Anterior cingulate cortex (tissue), 58 donors: ENCODE results near the gene SLC25A23.
A peak's percentile ranks its signal among the peaks of the same experiment; 100 is the strongest.
"Not testable (repeated sequence)": the region's sequence is repeated elsewhere in the genome, so short reads cannot be mapped to it uniquely, and the experiment has no call there.

Experiments
- DNase-seq, 58 donors: peaks; one replicate each; lab custom pipeline; 2025; lab: John Stamatoyannopoulos, UW

SLC25A23 gene

GRCh38 chr19:6412061-6412446 lies 47.5 kb downstream of the SLC25A23 start:
- DNase-seq, result no peak

- DNase-seq, result no peak
These were observed 50.2 kb downstream of the SLC25A23 start for GRCh38 chr19:6409346-6409745.

- DNase-seq, result no peak
These were observed 53.2 kb downstream of the SLC25A23 start for GRCh38 chr19:6406401-6406800.

- DNase-seq, result peak in 57 of 58 donors; percentile 9 to 93 (median 73)
These were observed 56.6 kb downstream of the SLC25A23 start for GRCh38 chr19:6402837-6403608.

GRCh38 chr19:6402058-6402457 lies 57.5 kb downstream of the SLC25A23 start:
- DNase-seq, result no peak

GRCh38 chr19:6400062-6400944 lies 59.3 kb downstream of the SLC25A23 start:
- DNase-seq, result not testable (repeated sequence)

- DNase-seq, result no peak
These were observed 63.3 kb downstream of the SLC25A23 start for GRCh38 chr19:6396305-6396704.

GRCh38 chr19:6394831-6395230 lies 64.8 kb downstream of the SLC25A23 start:
- no peak for DNase-seq

GRCh38 chr19:6393983-6394412 lies 65.6 kb downstream of the SLC25A23 start:
- DNase-seq, result peak in 1 of 58 donors; percentile 71

- DNase-seq, result peak; percentile 70 to 98 (median 94)
These were observed 66.3 kb downstream of the SLC25A23 start, which contains the start of gene GTF2F1 for GRCh38 chr19:6393074-6393982. TSS of gene GTF2F1 (minus strand) at chr19:6393164. CDS start at chr19:6392995, 169 bp downstream.

GRCh38 chr19:6392221-6393073 lies 67.1 kb downstream of the SLC25A23 start:
- DNase-seq, result peak in 1 of 58 donors; percentile 55
